HG03095 (cell line): Measurements from ENCODE around the gene PMPCA.
"Not testable (repeated sequence)": the region's sequence is repeated elsewhere in the genome, so short reads cannot be mapped to it uniquely, and the experiment has no call there.

ENCODE experiments used
- ATAC-seq: cut with Tn5 transposase; IDR thresholded peaks from one replicate; pipeline ENCODE4 v1.9.1; 2021; ENCODE audit warnings: moderate library complexity; ENCODE audit not compliant: unreplicated experiment

The PMPCA gene

DNA sequence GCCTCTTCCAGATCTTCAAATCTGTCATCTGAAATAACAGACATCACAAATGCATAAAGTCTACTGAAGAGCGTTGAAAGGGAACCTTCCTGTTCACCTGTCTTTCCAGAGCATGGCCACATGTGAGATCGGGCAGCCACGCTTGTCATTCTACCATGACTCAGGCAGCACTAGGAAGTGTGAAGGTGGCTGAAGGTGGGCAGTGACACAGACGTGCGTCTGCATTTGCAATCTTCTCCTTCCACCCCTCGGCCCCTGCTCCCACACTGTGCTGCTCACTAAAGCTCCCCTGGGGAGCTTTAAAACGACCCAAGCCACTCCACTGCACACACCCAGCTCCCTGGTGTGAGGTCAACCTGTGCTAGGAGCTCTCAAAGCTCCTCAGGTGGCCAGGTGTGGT, 2.5 kb upstream of the PMPCA start:
- ATAC-seq: no peak

GRCh38 chr9:136409557-136410455, 652 bp upstream of the PMPCA start:
- ATAC-seq: no peak

GRCh38 chr9:136411378-136411777, 920 bp downstream of the PMPCA start:
- no peak for ATAC-seq

DNA sequence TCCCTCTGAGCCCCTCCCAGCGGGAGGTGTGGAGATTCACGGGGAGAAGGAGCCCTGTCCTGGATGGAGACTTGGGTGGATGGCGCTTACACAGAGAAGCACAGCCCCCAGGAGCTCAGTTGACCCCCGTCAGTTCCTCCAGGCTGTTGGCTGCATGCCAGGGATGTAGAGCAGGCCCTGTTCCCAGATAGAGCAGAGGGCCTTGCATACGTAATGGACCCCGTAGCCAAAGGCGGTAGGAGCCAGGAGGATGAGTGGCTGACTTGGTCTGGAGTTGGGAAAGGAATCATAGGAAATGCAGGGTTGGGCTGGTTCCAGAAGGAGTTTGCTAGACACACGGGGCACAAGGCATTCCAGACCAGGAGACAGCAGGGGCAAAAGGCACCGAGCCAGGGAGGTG, 2.5 kb downstream of the PMPCA start:
- ATAC-seq: no peak

DNA sequence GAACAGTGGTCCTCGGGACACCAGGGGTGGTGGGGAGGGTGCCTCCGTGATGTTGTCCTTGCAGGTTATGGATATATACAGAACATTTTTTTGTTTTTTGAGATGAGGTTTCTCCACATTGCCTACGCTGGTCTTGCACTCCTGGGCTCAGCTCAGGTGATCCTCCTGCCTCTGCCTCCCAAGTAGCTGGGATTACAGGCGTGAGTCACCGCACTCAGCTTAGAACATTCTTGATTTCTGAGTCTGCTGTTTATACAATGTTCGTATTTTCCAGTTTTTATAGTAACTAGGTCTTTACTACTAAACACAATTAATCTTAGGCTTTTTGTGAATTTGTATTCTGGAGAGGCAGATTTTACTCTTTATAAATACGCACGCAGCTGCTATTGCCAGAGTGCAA, 6.0 kb downstream of the PMPCA start:
- ATAC-seq: no peak

- no peak for ATAC-seq
These were observed 6.5 kb downstream of the PMPCA start for GRCh38 chr9:136416914-136417313.

GRCh38 chr9:136418182-136419091, 8.0 kb downstream of the PMPCA start:
- ATAC-seq: no peak

DNA sequence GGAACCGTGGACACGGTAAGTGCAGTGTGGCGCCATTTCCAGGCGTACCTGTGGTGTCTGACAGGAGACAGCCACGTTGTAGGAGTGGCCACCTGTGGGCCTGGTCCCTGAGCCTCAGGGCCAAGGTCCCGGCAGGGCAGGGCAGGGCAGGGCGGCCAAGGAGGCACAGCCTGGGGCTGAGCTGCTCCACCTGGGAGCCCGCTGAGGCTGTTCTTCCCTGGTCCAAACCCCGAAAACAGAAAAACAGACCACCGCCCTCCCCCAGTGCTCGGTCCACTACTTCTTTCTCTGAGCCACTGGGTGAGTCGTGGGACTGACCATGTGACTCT, 8.6 kb downstream of the PMPCA start:
- no peak for ATAC-seq

- ATAC-seq: no peak
These were observed 11.3 kb downstream of the PMPCA start for GRCh38 chr9:136421791-136422190.

- no peak for ATAC-seq
These were observed 12.4 kb downstream of the PMPCA start for GRCh38 chr9:136422876-136423275.

GRCh38 chr9:136423432-136424146, 13.1 kb downstream of the PMPCA start:
- no peak for ATAC-seq

- ATAC-seq: no peak
These were observed 14.4 kb downstream of the PMPCA start for GRCh38 chr9:136424750-136425362.

DNA sequence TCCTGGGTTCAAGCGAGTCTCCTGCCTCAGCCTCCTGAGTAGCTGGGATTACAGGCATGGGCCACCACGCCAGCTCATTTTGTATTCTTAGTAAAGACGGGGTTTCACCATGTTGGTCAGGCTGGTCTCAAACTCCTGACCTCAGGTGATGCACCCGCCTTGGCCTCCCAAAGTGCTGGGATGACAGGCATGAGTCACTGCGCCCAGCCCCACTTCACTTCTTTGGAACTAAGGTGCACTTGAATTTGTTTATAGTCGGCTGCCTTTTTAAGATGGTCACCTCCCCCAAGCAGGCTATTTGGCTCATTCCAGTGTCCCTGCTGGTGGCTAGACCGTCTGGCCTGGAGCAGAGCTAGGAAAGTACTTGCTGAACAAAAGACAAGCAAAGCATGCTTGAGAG, 14.9 kb downstream of the PMPCA start:
- ATAC-seq: not testable (repeated sequence)

DNA sequence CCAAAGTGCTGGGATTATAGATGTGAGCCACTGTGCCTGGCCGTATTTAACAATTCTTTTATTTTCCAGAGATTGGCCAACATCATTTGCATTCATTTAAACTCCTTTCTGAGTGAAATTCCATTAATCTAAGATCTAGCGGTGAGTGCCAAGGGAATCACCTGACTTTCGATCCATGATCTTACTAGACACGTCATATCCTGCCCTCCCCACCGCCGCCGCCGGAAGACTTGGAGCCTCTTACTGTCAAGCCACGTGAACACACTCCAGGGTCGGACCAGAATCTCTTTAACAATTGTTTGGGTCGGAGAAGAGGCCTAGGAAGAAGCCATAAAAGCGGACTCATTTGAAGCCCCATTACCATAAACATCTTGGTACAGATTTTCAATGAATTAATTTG, 16.3 kb downstream of the PMPCA start:
- ATAC-seq: no peak

GRCh38 chr9:136429075-136429628, 18.7 kb downstream of the PMPCA start:
- ATAC-seq: no peak

DNA sequence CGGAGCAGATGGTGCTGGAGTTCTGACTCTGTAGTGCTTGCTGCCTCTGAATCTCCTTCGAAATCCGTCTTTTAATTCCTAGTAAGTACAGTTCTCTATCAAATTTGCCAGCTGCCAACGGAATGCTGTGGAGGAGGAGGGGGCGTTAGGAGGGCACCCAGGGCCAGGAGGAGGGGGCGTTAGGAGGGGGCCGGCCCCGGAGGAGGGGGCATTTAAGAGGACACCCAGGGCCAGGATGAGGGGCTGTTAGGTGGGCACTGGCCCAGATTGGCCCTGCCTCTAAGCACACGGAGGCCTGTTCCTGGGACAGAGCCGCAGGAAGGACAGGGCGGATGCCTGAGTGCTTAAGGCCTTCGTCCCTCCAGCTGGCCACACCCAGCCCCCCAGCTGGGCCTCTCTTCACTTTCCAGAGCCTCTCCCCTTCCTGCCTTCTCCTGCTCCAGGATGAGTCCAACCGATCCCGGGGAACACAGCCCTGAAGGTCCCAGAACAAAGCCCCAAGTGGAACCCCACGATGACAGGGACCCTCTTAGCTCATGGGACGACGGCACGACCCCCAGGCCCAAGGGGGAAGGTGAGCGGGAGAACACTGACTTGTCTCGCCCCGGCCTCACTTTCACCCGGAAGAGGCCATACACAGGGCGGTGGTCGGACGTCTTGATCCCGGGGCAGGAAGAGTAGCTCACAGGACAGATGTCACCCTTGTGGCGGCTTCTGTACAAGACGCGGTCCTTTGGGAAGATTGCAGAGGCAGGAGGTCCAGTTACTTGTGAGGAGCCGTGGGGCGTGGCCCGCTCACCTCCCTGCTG, 19.4 kb downstream of the PMPCA start:
- no peak for ATAC-seq

- ATAC-seq: no peak
These were observed 20.3 kb downstream of the PMPCA start for GRCh38 chr9:136430588-136431234.

GRCh38 chr9:136431782-136432350, 21.4 kb downstream of the PMPCA start:
- ATAC-seq: no peak

DNA sequence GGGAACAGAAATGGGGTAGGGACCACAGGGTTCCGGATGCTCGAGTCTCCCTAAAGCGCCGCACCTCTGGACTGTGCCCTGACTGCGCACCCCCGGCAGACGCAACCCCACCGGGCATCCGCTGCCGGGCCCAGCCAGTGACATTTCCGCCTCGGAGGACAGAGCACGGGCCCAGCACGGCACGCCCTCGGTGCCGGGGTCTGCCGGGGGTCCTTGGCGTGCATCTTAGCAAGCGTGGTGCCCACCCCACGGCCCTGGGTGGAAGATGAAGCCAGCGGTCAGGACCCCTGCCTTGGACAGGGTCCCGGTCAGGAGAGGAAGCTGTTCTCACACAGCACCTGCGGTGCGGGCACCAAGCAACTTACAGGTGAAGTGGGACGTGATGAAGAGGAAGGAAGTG, 22.1 kb downstream of the PMPCA start:
- ATAC-seq: no peak
